ENCODE measurements around the gene RNASEH2B.

RNASEH2B gene

DNA sequence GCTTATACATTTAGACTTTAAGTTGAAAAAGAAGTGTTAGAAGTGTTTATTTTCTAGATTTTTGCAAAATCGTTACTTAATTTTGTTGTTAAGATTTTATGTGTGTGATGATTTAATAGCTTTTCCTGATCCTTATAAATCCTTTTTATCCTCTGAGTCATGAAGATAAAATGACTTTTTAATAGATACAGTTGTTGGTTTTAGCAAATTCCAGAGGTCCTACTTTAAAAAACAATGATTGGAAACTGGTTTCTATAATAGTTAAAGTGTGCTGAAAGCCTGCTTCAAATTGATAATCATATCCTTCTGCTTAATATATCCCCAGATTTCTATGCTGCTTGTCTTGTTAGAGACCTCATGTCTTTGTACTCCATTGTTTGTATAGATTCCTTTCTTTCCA, 39.0 kb downstream of the RNASEH2B start:
- no peak overlapping the region for H3K27ac ChIP-seq
- H3K4me3 ChIP-seq: no peak overlapping the region
- no peaks in the 10 kb centered on the region for H3K9me3 ChIP-seq
- no peak for DNase-seq
- TF ChIP-seq, protein P1, sequence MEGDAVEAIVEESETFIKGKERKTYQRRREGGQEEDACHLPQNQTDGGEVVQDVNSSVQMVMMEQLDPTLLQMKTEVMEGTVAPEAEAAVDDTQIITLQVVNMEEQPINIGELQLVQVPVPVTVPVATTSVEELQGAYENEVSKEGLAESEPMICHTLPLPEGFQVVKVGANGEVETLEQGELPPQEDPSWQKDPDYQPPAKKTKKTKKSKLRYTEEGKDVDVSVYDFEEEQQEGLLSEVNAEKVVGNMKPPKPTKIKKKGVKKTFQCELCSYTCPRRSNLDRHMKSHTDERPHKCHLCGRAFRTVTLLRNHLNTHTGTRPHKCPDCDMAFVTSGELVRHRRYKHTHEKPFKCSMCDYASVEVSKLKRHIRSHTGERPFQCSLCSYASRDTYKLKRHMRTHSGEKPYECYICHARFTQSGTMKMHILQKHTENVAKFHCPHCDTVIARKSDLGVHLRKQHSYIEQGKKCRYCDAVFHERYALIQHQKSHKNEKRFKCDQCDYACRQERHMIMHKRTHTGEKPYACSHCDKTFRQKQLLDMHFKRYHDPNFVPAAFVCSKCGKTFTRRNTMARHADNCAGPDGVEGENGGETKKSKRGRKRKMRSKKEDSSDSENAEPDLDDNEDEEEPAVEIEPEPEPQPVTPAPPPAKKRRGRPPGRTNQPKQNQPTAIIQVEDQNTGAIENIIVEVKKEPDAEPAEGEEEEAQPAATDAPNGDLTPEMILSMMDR (IDR thresholded peaks at IDR 0.05): no peak
- H3K4me1 ChIP-seq: no peaks in the 10 kb centered on the region
- intact Hi-C loops (cut with DNase I; ENCODE audit: low total_unique reads): no loop called here
- no peaks in the 10 kb centered on the region for H3K27me3 ChIP-seq
- peaks cover 0 to 29% (median 16%) of the 10 kb centered on the region in 3 donors for H3K36me3 ChIP-seq

DNA sequence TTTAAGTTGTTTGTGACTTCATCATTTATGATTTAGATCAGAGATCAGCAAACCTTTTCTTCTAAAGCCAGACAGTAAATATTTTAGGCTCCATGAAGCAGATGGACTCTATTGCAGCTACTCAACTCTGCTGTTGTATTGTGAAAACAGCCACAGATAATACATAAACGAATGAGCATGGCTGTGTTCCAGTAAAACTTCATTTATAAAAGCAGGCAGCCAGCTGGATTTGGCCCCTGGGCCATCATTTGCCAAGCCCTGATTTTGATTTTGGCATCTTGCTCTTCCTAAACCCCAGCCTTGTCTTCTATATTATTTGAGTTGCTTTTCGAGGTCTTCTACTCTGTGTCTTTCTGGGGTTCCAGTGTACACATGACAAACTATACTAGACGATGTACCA, 41.3 kb downstream of the RNASEH2B start:
- intact Hi-C loops (cut with DNase I; ENCODE audit: low total_unique reads): no loop called here
- Histone ChIP-seq H3K4me1 (no peaks in the 10 kb centered on the region), H3K27ac (no peak overlapping the region), H3K9me3 (no peaks in the 10 kb centered on the region), H3K4me3 (no peak overlapping the region), H3K36me3 (peaks cover 0 to 19% (median 9%) of the 10 kb centered on the region in 3 donors), H3K27me3 (no peaks in the 10 kb centered on the region)
- DNase-seq: no peak
- TF ChIP-seq, protein P1 (IDR thresholded peaks at IDR 0.05): no peak

DNA sequence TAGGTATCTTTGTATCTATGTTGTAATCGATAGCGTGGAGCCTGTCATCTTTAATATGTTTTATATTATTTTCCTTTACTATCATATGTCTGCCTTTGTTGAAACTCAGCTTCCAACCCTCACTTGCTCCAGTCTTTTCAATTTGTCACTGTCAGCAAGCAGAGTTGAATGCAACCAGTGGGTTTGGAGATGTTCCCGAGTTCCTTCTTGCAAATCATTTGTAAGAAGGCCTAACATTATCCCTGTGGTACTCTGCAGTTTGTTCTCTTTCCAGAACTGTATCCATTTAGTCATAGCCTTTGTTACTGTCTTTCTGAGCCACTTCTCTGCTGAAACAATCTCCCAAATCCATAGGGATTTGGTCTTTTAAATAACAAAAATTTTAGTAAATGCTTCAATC, 41.8 kb downstream of the RNASEH2B start:
- Histone ChIP-seq H3K9me3 (no peaks in the 10 kb centered on the region), H3K27me3 (no peaks in the 10 kb centered on the region), H3K27ac (no peak overlapping the region), H3K36me3 (peaks cover 0 to 19% (median 8%) of the 10 kb centered on the region in 3 donors), H3K4me3 (no peak overlapping the region), H3K4me1 (no peaks in the 10 kb centered on the region)
- intact Hi-C loops (cut with DNase I; ENCODE audit: low total_unique reads): no loop called here
- TF ChIP-seq, protein P1 (IDR thresholded peaks at IDR 0.05): no peak
- DNase-seq: no peak

DNA sequence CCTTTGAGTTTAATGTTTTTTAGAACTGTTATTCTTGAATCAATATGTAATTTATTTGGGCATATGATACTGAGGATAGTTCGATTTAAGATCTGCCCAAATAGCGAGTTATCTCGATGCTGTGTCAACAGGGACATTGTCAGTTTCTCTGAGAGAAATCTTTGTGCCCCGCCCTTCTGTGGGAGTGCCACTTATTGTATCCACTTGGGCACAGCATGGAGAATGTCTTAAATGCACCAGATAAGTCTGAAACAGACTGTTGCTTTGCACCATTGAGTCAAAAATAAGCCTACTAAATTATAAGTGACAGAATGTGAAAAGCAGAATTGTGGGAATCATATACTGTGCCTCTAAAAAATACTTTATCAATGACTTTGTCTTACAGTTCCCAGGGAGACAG, 45.6 kb downstream of the RNASEH2B start:
- Histone ChIP-seq H3K9me3 (no peaks in the 10 kb centered on the region), H3K36me3 (peaks cover 2 to 10% (median 3%) of the 10 kb centered on the region in 3 donors), H3K27ac (no peak overlapping the region), H3K4me3 (no peak overlapping the region), H3K27me3 (no peaks in the 10 kb centered on the region), H3K4me1 (no peaks in the 10 kb centered on the region)
- no peak for DNase-seq
- intact Hi-C loops (cut with DNase I; ENCODE audit: low total_unique reads): no loop called here
- TF ChIP-seq, protein P1 (IDR thresholded peaks at IDR 0.05): no peak

DNA sequence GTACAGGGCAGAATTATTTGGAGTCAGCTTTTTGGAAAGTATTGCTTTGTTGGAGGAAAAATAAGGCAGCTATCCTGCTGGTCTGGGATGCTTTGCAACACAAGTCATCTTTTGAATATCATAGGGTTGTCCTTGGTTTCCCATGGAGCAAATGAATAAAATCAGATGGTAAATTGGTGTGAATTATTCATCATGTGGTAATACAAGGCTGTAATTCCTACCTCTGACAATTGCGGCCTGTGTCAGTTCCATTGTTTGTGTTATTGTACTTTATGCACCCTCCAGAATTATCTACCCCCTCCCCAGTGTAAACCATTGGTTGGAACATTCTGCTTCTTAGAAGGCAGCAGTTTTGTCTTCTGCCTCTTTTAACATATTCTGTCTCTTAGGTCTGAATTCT, 46.2 kb downstream of the RNASEH2B start:
- Histone ChIP-seq H3K36me3 (peaks cover 0 to 10% (median 3%) of the 10 kb centered on the region in 3 donors), H3K9me3 (no peaks in the 10 kb centered on the region), H3K4me3 (no peak overlapping the region), H3K27me3 (no peaks in the 10 kb centered on the region), H3K4me1 (no peaks in the 10 kb centered on the region), H3K27ac (no peak overlapping the region)
- DNase-seq: no peak
- intact Hi-C loops (cut with DNase I; ENCODE audit: low total_unique reads): no loop called here
- TF ChIP-seq, protein P1 (IDR thresholded peaks at IDR 0.05): no peak

DNA sequence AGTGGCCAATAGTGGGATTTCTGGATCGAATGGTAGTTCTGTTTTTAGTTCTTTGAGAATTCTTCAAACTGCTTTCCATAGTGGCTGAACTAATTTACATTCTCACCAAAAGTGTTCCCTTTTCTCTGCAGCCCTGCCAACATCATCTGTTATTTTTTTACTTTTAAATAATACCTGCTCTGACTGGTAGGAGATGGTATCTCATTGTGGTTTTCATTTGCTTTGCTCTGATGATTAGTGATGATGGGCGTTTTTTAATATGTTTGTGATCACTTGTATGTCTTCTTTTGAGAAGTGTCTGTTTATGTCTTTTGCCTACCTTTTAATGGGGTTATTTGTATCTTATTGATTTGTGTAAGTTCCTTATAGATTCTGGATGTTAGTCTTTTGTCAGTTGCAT, 48.0 kb downstream of the RNASEH2B start:
- TF ChIP-seq, protein P1 (IDR thresholded peaks at IDR 0.05): no peak
- H3K27ac ChIP-seq: no peak overlapping the region
- H3K4me3 ChIP-seq: no peak overlapping the region
- intact Hi-C loops (cut with DNase I; ENCODE audit: low total_unique reads): no loop called here
- H3K27me3 ChIP-seq: no peaks in the 10 kb centered on the region
- H3K4me1 ChIP-seq: no peaks in the 10 kb centered on the region
- no peaks in the 10 kb centered on the region for H3K9me3 ChIP-seq
- peaks cover 0 to 15% (median 7%) of the 10 kb centered on the region in 3 donors for H3K36me3 ChIP-seq
- DNase-seq: no peak

Data from tibial artery (tissue), 4 donors.